ENCODE results near the gene POU3F3.

POU3F3 gene

DNA sequence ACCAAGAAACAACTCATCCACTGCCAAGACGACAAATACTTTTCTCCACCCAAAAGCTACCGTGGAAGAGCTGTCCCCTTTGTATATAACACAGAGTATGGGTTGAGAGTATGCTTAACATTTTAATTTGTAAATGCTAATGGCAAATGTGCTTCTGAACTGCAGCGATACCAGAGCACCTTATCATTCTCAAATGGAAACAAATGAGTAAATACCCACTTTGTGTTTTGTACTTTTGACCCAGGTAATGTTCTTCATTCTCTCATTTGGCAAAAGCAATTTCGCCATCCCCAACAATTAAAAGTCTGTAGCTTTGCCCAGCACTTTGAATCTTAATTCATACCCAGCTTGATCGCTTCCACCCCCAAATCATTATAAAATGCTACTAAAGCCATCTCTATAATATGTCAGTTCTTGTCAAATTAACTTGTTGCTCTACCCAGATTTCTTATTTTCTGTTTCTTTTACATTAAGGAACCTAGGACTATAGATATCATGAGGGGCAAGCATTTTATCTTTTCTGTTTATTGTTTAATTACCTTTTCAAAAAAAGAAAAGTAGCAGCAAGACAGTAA, 6.2 kb upstream of the POU3F3 start:
- DNase-seq (ENCODE audit: low read depth in 2 of 2): no peak

DNA sequence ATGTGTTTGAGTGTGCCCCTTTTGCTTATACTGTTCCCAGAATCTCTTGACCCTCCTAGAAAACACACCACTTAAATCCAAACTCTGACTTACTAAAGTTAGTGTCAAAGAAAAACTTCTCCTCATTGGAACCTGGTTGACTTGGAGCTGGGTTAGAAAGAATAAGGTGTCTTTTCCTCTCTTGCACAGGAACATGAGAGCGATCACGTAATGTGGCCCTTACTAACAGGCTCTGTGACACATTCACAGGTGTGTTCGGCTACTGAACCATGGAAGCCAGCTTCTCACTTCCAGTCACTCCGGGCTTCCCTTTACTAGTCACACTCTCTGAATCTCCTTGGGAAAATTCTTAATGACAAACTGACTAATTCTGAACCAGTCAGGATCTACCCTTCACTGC, 5.4 kb upstream of the POU3F3 start:
- DNase-seq (ENCODE audit: low read depth in 2 of 2): no peak

DNA sequence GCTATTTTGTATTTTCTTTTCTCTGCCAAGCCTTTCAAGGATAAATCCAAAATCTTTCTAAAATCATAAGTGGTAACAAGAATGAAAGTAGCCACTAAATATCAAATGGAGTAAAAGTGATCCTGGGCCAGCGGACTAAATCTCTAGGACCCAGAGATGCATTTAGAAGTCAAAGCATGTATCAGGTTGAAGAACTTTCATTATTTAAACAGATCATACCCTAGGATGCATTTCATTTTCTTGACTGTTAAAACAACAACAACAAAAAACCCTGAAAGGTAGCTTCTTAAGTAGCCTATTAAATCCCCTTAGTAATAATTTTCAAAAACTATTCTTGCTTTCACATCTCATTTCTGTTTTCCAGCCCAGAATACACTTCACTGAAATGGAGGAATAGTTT, 4.8 kb upstream of the POU3F3 start:
- no peak for DNase-seq (ENCODE audit: low read depth in 2 of 2)

DNA sequence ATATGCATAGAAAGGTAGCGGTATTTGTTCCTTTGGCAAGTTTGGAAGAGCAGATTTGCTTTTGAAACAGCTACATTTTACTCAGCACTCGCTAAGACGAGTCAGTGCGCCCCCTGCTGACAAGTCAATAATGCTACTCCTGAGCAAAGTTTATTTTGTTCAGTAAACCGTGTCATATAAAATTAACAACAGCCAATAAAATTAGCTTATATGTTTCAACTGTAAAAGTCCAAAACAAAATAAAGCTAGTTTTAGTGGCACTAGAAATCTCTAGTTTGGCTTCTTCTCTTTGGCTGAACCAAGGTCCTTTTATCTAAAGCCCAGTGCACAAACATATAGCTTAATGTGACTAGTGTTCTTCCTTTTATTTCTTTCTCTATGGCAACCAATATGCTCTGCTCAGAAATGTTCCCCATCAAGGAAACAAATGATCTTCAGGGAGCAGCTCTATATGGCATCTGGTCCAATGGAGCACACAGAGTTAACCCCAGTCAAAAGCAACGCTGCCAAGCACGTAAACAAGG, 4.2 kb upstream of the POU3F3 start:
- peak; percentile 36 to 69 for DNase-seq (ENCODE audit: low read depth in 2 of 2)

DNA sequence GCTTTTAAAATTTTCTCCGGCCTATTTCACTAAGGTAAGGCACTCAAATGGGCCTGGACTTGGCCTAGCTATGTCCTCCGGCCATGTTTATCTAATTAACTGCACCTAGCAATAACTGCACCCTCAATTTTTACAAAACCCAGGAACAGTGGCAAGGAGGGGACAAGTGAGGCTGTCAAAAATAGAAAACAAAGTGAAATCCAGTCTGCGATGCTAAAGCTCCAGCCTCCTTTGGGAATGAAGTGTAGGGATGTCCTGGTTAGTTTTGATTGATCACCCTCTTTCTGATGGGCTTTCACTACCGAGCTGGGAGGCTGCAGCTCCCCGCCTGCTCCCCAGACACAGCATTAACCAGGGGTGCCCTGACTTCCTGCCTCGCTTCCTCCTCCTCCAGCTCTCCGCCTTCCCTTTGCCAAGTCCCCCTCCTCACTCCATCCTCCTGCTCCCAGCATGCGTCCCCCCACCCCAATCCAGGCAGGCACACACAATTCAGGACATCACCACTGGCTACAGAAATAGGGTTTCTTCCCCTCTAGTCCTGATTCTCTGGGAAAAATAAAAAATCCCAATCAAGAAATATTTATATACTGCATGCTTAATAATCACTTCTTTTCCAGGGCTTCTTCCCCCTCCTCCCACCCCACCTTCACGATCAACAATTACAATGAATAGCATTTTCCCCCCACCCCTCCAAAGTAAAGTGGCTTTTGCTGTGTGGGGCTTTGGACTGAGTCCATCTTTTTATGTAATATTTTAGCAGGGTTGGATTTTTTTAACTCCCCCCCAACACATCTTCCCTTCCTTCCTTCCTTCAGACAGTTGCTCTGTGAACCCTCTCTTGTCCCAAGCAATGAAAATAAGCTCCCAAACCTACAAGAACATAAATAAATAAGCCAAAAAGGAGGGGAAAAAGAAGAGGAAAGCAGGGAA, 3.3 kb upstream of the POU3F3 start:
- no peak for DNase-seq (ENCODE audit: low read depth in 2 of 2)

DNA sequence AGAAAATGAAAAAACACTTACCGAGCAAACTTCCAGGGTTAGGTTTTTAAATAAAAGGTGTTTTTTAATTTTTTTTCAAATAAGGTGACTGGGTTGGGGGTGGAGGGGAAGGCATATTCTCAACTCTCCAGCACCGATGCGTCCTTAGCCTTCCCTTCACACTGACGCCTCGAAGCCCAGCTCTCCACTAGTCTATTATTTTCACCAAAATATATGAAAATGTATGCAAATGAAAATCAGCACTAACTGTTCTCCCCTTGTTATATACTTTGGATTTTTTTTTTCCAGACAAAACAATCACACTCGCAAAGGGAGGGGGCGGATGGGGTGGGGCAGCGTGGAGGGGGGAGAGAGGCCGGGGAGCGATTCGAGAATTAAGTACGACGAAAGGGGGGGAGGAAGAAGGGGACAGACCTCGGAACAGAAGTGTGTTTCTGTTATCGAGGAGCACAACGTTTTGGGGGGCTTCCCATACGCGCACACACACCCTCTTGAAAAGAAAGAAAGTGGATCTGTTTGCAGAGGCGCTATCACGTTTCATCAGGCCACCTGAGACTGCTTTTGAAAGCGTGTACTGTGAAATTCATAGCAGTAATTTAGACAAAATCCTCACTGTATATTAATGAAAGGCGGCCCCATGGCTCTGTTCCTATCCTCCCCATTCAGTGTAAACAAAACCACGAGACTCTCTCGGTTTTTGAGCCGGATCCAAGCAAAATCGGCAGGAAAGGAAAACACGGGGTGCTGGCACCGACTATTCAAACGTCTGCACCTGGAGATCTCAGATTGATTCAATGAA, 2.4 kb upstream of the POU3F3 start:
- DNase-seq (ENCODE audit: low read depth in 2 of 2): no peak

DNA sequence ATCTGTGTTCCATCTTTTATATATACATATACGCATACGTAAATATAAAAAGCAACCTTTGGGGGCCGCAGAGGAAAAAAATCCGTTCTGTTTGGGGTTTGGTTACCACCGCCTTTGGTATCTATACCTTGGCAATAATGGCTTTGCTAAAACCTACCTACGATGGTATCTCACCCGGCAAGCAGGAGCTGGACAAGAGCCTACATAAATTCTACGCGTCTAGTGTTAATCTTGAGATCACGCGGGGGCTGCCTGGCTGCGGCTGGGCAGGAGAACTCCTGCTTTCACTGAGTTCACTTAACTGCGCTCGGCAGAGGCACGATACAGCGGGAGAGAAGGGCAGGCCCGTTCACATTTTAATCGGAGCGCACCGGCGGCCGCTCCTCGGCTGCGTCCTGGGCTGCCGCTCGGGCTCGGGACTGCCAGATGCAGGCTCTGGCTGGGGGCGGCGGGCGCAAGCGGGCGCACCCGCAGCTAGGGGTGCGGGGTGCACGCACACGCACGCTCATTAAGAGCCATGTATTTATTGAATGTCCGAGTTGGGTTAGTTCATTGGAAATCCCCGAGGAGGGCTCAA, 1.7 kb upstream of the POU3F3 start:
- no peak for DNase-seq (ENCODE audit: low read depth in 2 of 2)

DNA sequence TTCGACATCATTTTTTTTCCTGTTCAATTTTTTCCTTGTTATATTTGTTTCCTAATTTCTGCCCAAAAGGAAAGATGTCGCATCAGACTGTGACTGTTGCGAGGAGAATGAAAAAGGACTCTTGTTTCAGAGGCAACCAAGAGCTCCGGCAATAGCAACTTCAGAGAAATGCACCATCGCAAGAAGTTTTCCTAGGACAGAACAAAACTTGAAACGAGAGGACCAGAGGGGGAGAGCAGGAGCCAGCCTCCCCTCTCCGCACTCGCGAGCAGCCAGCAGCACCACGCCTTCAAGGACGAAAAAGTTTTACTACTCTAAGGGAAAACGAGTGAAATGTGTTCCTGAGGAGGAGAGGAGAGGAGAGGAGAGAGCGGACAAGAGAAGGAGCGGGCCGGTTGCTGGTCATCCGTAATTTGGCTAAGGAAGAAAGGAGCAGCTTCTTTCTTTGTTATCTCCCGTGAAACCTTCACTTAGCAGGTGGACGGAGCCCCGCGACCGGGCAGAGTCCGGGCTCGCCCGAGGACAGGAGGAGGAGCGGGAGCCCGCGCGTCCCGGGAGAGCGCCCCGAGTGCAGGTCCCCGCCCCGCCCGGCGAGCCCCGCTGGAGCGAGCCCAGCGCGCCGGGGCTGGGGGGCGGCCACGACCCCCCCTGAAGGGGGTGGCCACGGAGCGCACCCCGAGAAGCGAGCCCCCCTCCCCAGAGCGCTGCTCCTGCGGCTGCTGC, 744 bp downstream of the POU3F3 start:
- DNase-seq (ENCODE audit: low read depth in 2 of 2): no peak

DNA sequence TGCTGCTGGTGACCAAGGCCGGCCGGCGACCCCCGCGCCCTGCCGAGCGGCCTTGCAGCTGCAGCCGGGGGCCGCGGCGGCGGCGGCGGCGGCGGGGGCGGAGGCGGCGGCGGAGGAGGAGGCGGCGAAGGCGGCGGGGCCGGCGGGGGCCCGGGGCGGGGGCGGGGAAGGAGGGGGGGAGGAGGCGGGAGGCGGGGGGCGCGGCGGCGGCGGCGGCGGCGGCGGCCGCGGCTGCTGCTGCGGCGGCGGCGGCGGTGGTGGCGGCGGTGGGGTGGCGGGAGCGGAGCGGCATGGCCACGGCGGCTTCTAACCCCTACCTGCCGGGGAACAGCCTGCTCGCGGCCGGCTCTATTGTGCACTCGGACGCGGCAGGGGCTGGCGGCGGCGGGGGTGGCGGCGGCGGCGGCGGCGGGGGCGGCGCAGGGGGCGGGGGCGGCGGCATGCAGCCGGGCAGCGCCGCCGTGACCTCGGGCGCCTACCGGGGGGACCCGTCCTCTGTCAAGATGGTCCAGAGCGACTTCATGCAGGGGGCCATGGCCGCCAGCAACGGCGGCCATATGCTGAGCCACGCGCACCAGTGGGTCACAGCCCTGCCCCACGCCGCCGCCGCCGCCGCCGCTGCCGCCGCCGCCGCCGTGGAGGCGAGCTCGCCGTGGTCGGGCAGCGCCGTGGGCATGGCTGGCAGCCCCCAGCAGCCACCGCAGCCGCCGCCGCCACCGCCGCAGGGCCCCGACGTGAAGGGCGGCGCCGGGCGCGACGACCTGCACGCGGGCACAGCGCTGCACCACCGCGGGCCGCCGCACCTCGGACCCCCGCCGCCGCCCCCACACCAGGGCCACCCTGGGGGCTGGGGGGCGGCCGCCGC, 1.5 kb downstream of the POU3F3 start:
- no peak for DNase-seq (ENCODE audit: low read depth in 2 of 2)

DNA sequence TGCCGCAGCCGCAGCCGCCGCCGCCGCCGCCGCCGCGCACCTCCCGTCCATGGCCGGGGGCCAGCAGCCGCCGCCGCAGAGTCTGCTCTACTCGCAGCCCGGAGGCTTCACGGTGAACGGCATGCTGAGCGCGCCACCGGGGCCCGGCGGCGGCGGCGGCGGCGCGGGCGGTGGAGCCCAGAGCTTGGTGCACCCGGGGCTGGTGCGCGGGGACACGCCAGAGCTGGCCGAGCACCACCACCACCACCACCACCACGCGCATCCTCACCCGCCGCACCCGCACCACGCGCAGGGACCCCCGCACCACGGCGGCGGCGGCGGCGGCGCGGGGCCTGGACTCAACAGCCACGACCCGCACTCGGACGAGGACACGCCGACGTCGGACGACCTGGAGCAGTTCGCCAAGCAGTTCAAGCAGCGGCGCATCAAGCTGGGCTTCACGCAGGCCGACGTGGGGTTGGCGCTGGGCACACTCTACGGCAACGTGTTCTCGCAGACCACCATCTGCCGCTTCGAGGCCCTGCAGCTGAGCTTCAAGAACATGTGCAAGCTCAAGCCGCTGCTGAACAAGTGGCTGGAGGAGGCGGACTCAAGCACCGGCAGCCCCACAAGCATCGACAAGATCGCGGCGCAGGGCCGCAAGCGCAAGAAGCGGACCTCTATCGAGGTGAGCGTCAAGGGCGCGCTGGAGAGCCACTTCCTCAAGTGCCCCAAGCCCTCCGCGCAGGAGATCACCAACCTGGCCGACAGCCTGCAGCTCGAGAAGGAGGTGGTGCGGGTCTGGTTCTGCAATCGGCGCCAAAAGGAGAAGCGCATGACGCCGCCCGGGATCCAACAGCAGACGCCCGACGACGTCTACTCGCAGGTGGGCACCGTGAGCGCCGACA, 2.4 kb downstream of the POU3F3 start:
- no peak for DNase-seq (ENCODE audit: low read depth in 2 of 2)

DNA sequence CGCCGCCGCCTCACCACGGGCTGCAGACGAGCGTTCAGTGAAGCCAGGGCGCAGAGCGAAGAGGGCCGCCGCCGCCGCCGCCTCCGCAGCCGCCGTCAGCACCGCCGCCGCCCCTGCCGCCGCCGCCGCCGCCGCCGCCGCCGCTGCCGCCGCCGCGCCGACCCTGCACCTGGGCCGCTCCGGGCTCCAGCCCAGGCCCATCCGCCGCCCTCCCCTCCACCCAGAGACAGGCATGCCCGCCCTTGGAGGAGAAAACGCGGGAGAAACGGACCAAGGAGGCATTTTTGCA, 3.0 kb downstream of the POU3F3 start:
- DNase-seq (ENCODE audit: low read depth in 2 of 2): no peak

DNA sequence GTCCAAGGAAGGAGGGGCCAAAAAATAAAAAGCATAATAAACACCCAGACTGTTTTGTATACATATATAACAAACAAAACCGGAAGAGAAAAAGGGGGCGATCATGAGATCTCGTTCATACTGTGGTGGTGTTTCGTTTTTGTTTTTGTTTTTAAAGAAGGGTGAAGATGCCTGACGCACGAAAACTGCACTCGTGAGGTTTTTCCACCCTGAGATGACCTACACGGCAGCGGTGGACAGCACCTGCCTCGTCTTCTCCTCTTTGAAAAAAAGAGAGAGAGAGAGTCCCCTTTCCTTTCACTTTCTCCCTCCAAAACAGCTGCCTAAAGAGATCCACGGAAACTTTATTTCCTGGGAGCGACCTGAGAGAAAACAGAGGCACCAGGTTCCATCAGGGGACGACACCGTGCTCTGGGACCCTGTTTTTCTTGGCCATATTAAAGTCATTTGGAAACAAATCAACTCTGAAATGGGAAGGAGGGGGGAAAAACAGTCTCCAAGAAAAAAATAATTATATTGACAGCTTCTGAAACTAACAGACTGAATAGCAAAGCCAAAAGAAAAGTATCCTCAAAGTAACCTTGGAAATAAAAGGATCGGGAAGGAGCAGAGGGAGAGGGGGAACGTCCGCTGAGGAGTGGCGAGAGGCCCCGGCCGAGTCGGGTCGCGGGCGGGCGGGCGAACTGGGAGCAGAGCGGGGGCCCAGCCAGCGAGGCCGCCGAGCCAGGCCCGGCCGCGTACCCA, 3.5 kb downstream of the POU3F3 start:
- no peak for DNase-seq (ENCODE audit: low read depth in 2 of 2)

DNA sequence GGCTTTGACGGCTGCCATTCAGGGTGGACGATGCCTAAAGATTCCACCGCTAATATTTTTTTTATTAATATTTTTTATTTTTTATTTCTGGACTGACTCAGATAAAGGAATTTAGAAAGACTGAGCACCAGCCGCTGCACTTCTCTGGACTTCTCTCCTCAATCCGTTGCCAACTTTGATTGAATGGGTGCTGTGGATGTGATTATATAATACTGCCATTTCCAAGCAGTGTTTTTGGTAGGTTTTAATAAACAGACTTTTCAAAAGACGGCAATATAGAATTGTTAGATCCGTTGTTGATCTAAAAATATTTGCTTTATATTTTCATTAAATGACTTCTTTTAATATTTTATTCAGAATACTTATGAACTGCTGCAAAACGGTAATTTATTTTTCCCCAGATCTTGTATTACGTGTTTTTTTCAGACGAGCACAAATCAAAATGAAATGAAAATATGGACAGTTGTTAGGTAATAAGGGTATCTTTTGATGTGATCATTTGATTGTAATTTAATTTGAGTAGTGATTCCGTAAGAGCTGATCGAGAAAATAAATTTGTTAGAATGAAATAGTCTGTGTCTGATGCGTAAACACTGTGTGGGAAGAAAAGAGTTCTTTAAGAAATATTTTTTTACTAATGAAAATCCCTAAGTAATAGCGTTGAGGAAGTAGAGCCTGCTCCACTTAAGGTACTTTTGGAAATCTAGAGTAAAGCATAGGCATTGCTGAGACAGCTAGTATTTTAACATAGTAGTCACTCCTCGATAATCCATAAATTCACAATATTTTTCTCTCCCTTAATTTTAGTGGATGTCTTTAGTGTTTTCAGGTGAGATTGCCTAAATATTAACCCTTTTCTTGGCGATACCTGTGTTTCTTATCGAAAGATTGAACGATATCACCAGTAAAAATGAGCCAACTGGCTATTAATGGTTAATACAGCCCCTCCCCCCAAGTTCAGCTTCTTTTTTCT, 4.4 kb downstream of the POU3F3 start:
- no peak for DNase-seq (ENCODE audit: low read depth in 2 of 2)

DNA sequence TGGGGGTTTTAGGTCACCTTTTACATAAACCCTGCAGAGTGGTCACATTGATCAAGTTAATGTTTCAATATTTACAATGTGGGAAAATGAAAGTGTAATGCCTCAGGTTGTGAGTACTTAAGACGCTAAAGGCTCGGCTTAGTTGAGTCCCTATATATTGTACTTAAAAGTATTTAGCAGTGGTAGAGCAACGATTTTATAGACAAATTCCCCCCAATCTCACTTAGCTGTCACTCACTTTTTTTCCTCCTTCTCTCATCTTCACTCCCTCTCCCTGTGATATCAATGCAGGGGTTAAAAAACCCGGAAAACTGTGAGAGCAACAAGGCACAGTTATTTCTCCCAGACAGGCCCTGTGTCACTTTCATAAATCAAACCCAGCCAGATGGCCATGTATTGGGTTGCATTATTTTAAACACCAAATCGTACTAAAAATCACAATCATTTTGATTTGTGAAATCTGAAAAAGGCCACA, 5.4 kb downstream of the POU3F3 start:
- DNase-seq (ENCODE audit: low read depth in 2 of 2): no peak

DNA sequence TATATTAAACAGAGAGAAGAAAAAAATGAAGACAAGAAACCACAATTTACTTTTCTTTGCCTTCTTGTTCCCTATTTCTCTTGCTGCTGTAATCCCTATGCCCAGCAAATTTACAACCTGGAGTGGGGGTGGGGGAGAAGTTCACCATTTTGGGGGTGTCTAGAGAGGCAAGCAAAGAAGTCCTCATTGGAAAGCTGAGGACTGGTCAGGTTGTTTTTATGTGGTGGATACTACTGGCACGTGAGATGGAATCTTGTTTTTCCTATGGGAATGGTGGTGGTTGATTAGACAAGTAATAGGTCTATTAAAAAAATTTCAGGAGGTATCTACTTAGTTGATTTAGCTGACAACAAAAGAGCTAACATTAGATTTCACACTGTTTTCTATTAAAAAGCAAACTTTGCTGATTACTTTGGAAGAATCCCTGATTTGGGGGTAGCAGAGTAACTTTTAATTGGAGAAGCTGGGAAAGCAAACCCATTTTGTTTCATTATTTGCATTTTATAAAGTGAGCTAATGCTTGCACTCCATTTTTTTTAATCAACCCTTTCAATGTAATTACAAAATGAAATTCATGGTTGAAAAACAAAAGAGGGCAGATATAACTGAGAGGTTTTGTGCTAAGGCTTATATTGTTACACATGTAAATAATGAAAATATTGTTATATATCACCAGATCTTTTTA, 6.0 kb downstream of the POU3F3 start:
- DNase-seq (ENCODE audit: low read depth in 2 of 2): no peak

DNA sequence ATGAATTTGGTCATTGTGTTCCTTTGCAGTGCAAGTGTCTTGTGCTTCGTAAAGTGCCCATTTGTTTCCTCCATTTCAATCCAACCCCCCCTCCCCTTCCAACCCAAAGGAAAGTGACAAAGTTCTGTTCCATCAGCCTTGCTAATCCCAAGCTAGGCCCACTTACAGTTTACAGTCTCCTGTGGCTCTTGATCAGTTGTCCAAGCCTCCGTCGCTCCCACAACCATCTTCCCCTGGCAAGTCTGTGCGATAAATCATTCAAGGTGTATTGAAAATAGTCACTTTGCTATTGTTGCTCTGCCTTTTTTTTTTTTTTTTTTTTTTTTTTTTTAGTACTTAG, 6.5 kb downstream of the POU3F3 start:
- DNase-seq (ENCODE audit: low read depth in 2 of 2): no peak
